ENCODE results near the gene BTBD9. TPM values are rescaled to one million over a fixed set of nuclear protein-coding genes. Genes with fewer than 3 reads are reported as not detected.

The BTBD9 gene
- total and polyA plus RNA-seq, 2 donors (not counting 1 experiment from before 2014, with no cell fraction given) = 4.1 to 48.9 TPM

GRCh38 chr6:38143191-38144150, 496.3 kb downstream of the BTBD9 start:
- no peak overlapping the region for H3K9ac ChIP-seq (ENCODE audit: low read length)
- no peak for DNase-seq
- H4K20me1 ChIP-seq (ENCODE audit: control insufficient read depth, insufficient read depth, low read length, poor library complexity, severe bottlenecking) = peaks cover 19% of the 10 kb centered on the region
- no peak overlapping the region for H3K27ac Mint-ChIP-seq
- ATAC-seq (ENCODE audit: low read depth) = no peak
- H3K4me3 Mint-ChIP-seq = no peak overlapping the region
- no peaks in the 10 kb centered on the region for H3K27me3 Mint-ChIP-seq
- peaks cover 10% of the 10 kb centered on the region in 2 experiments for H3K36me3 ChIP-seq (replicated peaks in 1 of 2; ENCODE audit: control extremely low read depth in 1 of 2, control insufficient read depth in 1 of 2, extremely low read depth in 1 of 2, insufficient read depth in 2 of 2, low read length in 1 of 2)
- CTCF ChIA-PET = interaction anchor here (0.8 to 1.8 kb wide), 2 partner anchors 9 to 428 kb away, joined by 3 to 4 read pairs; no protein-coding TSS in a partner anchor
- POLR2A ChIA-PET = no interaction called here
- WGBS (ENCODE audit: insufficient coverage) = 100% methylated on average over 4 of the region's 8 CpGs
- no peaks in the 10 kb centered on the region for H3K27me3 ChIP-seq (replicated peaks in 1 of 4; ENCODE audit: control extremely low read depth in 1 of 4, control insufficient read depth in 3 of 4, insufficient read depth in 4 of 4, low read length in 3 of 4)
- TF ChIP-seq EZH2 (IDR thresholded peaks at IDR 0.05; ENCODE audit: borderline replicate concordance, insufficient read depth, low read depth, low read length, poor library complexity, severe bottlenecking) (no peak), CTCF (IDR thresholded peaks at IDR 0.05) (no peak)
- no peaks in the 10 kb centered on the region for H3K4me1 ChIP-seq (ENCODE audit: control insufficient read depth in 2 of 2, insufficient read depth in 2 of 2, low read length in 2 of 2)
- no peaks in the 10 kb centered on the region for H3K9me3 ChIP-seq (ENCODE audit: control extremely low read depth in 1 of 3, control insufficient read depth in 2 of 3, insufficient read depth in 1 of 3, low read length in 2 of 3)
- H3K4me2 ChIP-seq (replicated peaks; ENCODE audit: low read depth, low read length, poor library complexity, severe bottlenecking) = no peak overlapping the region
- H3K27ac ChIP-seq (ENCODE audit: low read length in 2 of 2) = no peak overlapping the region
- H2AFZ ChIP-seq (ENCODE audit: insufficient read depth, low read depth, low read length, poor library complexity, severe bottlenecking) = no peak overlapping the region
- H3K9me3 Mint-ChIP-seq (ENCODE audit: insufficient read depth) = no peaks in the 10 kb centered on the region
- no peak overlapping the region for H3K4me3 ChIP-seq (ENCODE audit: control extremely low read depth in 1 of 5, extremely low read depth in 1 of 5, insufficient read depth in 1 of 5, low read depth in 2 of 5, low read length in 4 of 5)
- peaks cover 1% of the 10 kb centered on the region for H3K4me1 Mint-ChIP-seq
- intact Hi-C loops (cut with micrococcal nuclease) = no loop called here
- H3K79me2 ChIP-seq (ENCODE audit: control insufficient read depth, insufficient read depth, low read length) = peaks cover 4% of the 10 kb centered on the region

All from B cell (primary cell).